Osteocyte (in vitro differentiated cells): ENCODE data around the gene GPX7. TPM values are rescaled to one million over a fixed set of nuclear protein-coding genes. Genes with fewer than 3 reads are reported as not detected.

ENCODE experiments used
- DNase-seq: peaks from one replicate; pipeline ENCODE4 v3.0.0; 2021; ENCODE audit warnings: mixed read lengths; ENCODE audit not compliant: unreplicated experiment; ENCODE audit errors: extremely low spot score
- H3K27ac Mint-ChIP-seq: one replicate; pipeline ENCODE4 v1.8.0; 2021; ENCODE audit warnings: mild to moderate bottlenecking, mixed read lengths; ENCODE audit not compliant: unreplicated experiment
- H3K27me3 Mint-ChIP-seq: one replicate; pipeline ENCODE4 v1.8.0; 2021; ENCODE audit warnings: mixed read lengths; ENCODE audit not compliant: unreplicated experiment
- H3K36me3 Mint-ChIP-seq: one replicate; pipeline ENCODE4 v1.8.0; 2021; ENCODE audit warnings: mixed read lengths; ENCODE audit not compliant: unreplicated experiment
- H3K4me1 Mint-ChIP-seq: one replicate; pipeline ENCODE4 v1.8.0; 2021; ENCODE audit warnings: mixed read lengths; ENCODE audit not compliant: unreplicated experiment
- H3K4me3 Mint-ChIP-seq: one replicate; pipeline ENCODE4 v1.8.0; 2021; ENCODE audit warnings: mild to moderate bottlenecking, moderate library complexity, mixed read lengths; ENCODE audit not compliant: unreplicated experiment
- H3K9me3 Mint-ChIP-seq: one replicate; pipeline ENCODE4 v1.8.0; 2021; ENCODE audit warnings: mixed read lengths; ENCODE audit not compliant: unreplicated experiment
- long read RNA-seq: library from polyadenylated mRNA; unstranded; transcript quantifications from one replicate; pipeline ENCODE4 v2.0.0, GENCODE V29; 2021
- total RNA-seq: library from RNA; stranded (reverse); gene quantifications from 2 replicates; pipeline ENCODE4 v1.2.1, GENCODE V29; 2021
- TF ChIP-seq, protein P1 (sequence below): fragments of 200-600 bp; sonication (generic); IDR thresholded peaks from 2 replicates; pipeline ENCODE4 v1.5.0; 2021; ENCODE audit warnings: antibody characterized with exemption, mild to moderate bottlenecking, moderate library complexity

GPX7 gene
- 36.1 and 37.7 TPM in 2 replicates for total RNA-seq
- long read RNA-seq, transcript GPX7-201 (3 exons, 1,228 nt): major isoform, 75 of 78 reads
- long read RNA-seq, partial matches to known transcripts: 1 of 78 reads
- long read RNA-seq, other reads (novel, unspliced or antisense): 2 of 78 reads

- Mint-ChIP-seq H3K4me1 (peaks cover 18% of the 10 kb centered on the region), H3K4me3 (peak within 1 kb of the TSS; percentile 74), H3K27me3 (no peaks in the 10 kb centered on the region), H3K9me3 (no peaks in the 10 kb centered on the region), H3K27ac (peak within 1 kb of the TSS; percentile 82), H3K36me3 (peaks cover 7% of the 10 kb centered on the region)
- TF ChIP-seq, protein P1, sequence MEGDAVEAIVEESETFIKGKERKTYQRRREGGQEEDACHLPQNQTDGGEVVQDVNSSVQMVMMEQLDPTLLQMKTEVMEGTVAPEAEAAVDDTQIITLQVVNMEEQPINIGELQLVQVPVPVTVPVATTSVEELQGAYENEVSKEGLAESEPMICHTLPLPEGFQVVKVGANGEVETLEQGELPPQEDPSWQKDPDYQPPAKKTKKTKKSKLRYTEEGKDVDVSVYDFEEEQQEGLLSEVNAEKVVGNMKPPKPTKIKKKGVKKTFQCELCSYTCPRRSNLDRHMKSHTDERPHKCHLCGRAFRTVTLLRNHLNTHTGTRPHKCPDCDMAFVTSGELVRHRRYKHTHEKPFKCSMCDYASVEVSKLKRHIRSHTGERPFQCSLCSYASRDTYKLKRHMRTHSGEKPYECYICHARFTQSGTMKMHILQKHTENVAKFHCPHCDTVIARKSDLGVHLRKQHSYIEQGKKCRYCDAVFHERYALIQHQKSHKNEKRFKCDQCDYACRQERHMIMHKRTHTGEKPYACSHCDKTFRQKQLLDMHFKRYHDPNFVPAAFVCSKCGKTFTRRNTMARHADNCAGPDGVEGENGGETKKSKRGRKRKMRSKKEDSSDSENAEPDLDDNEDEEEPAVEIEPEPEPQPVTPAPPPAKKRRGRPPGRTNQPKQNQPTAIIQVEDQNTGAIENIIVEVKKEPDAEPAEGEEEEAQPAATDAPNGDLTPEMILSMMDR: no peak
- DNase-seq: no peak
Measured at GRCh38 chr1:52601991-52602855, at the start of gene GPX7. Gene GPX7 (plus strand): TSS chr1:52602371. CDS start chr1:52602410, 39 bp downstream.

GRCh38 chr1:52552505-52553361 lies 49.4 kb upstream of the GPX7 start, which contains the start of gene TUT4:
Gene TUT4 (minus strand): TSS chr1:52553092. CDS start chr1:52526280, 26,812 bp downstream.
- peaks cover 15% of the 10 kb centered on the region for H3K4me1 Mint-ChIP-seq
- no peaks in the 10 kb centered on the region for H3K36me3 Mint-ChIP-seq
- no peak within 1 kb of the TSS for H3K4me3 Mint-ChIP-seq
- H3K9me3 Mint-ChIP-seq: no peaks in the 10 kb centered on the region
- peak within 1 kb of the TSS; percentile 87 for H3K27ac Mint-ChIP-seq
- H3K27me3 Mint-ChIP-seq: no peaks in the 10 kb centered on the region
- TF ChIP-seq, protein P1: no peak
- peak; percentile 93 for DNase-seq

- Mint-ChIP-seq H3K36me3 (no peaks in the 10 kb centered on the region), H3K27ac (peak overlapping the region; percentile 87), H3K27me3 (no peaks in the 10 kb centered on the region), H3K4me1 (peaks cover 15% of the 10 kb centered on the region), H3K4me3 (no peak overlapping the region), H3K9me3 (no peaks in the 10 kb centered on the region)
- TF ChIP-seq, protein P1: no peak
- DNase-seq: peak; percentile 96
Measured at GRCh38 chr1:52553362-52554266, 48.6 kb upstream of the GPX7 start.

GRCh38 chr1:52554267-52554640 lies 47.9 kb upstream of the GPX7 start:
- Mint-ChIP-seq H3K36me3 (no peaks in the 10 kb centered on the region), H3K4me1 (peaks cover 15% of the 10 kb centered on the region), H3K27me3 (no peaks in the 10 kb centered on the region), H3K4me3 (peak overlapping the region; percentile 49), H3K9me3 (no peaks in the 10 kb centered on the region), H3K27ac (peak overlapping the region; percentile 69)
- no peak for DNase-seq
- TF ChIP-seq, protein P1: no peak
